Activated CD4-positive, alpha-beta T cell treated with anti-CD3 and anti-CD28 coated beads, Interleukin-10, Interleukin-2, amounts not matched to agents 100 ng/mL and 50 ng/mL, durations not matched to agents 16 hours and 8 hours (primary cell): Measurements from ENCODE around the gene PRR5.
"Not testable (repeated sequence)": the region's sequence is repeated elsewhere in the genome, so short reads cannot be mapped to it uniquely, and the experiment has no call there.

ENCODE experiments used
- DNase-seq: peaks from one replicate; pipeline ENCODE4 v3.0.0-alpha.2; 2020

The PRR5 gene

GRCh38 chr22:44736581-44737405, 34.8 kb downstream of the PRR5 start:
- DNase-seq, result no peak

GRCh38 chr22:44737406-44738346, 35.7 kb downstream of the PRR5 start:
- DNase-seq, result no peak

- DNase-seq, result no peak
Measured at GRCh38 chr22:44738347-44738715, 36.3 kb downstream of the PRR5 start.

- DNase-seq, result no peak
Measured at GRCh38 chr22:44739024-44739423, 37.0 kb downstream of the PRR5 start.

GRCh38 chr22:44739666-44740065, 37.7 kb downstream of the PRR5 start:
- not testable (repeated sequence) for DNase-seq

- no peak for DNase-seq
Measured at GRCh38 chr22:44740307-44740706, 38.3 kb downstream of the PRR5 start.

GRCh38 chr22:44741929-44742328, 39.9 kb downstream of the PRR5 start:
- DNase-seq, result no peak

- no peak for DNase-seq
Measured at GRCh38 chr22:44743247-44743646, 41.2 kb downstream of the PRR5 start.

GRCh38 chr22:44743804-44744211, 41.8 kb downstream of the PRR5 start:
- DNase-seq, result no peak

GRCh38 chr22:44745853-44746789, 44.1 kb downstream of the PRR5 start:
- no peak for DNase-seq

GRCh38 chr22:44747784-44748127, 45.8 kb downstream of the PRR5 start:
- not testable (repeated sequence) for DNase-seq

GRCh38 chr22:44748524-44748923, 46.5 kb downstream of the PRR5 start:
- no peak for DNase-seq

- no peak for DNase-seq
Measured at GRCh38 chr22:44750481-44750880, 48.5 kb downstream of the PRR5 start.

GRCh38 chr22:44752285-44753188, 50.5 kb downstream of the PRR5 start, which contains the start of gene ARHGAP8:
Gene ARHGAP8, plus strand, starts transcription at chr22:44752575. Its CDS starts 33,953 bp downstream, at chr22:44786528.
- no peak for DNase-seq

- no peak for DNase-seq
Measured at GRCh38 chr22:44753189-44754042, 51.4 kb downstream of the PRR5 start.

- no peak for DNase-seq
Measured at GRCh38 chr22:44754998-44755397, 53.0 kb downstream of the PRR5 start.

GRCh38 chr22:44755417-44755816, 53.4 kb downstream of the PRR5 start:
- DNase-seq, result no peak

- DNase-seq, result no peak
Measured at GRCh38 chr22:44755956-44756361, 54.0 kb downstream of the PRR5 start.

GRCh38 chr22:44758344-44758973, 56.5 kb downstream of the PRR5 start:
- DNase-seq, result no peak

GRCh38 chr22:44759001-44759400, 57.0 kb downstream of the PRR5 start:
- no peak for DNase-seq
